Right lobe of liver (tissue), 4 donors: ENCODE data around the gene PRKN.

Experiments used
- POLR2A ChIP-seq: fragments of 450-650 bp; IDR thresholded peaks from one replicate; pipeline ENCODE4 v1.6.1; 2017; ENCODE audit warnings: antibody characterized with exemption, mild to moderate bottlenecking
- TF ChIP-seq, protein P1 (sequence below), 4 donors: fragments of 200-600 bp in 3 of 4; fragments of 450-650 bp in 1 of 4; IDR thresholded peaks; one replicate each; pipeline versions ENCODE4 v1.5.1 to v1.8.0; 2016 to 2022; ENCODE audit warnings: antibody characterized with exemption in 4 of 4, mild to moderate bottlenecking in 2 of 4
- donor health status: DM: no; HTN: no; CAD: no.
- donor health status: DM: no; HTN: no; CAD: no.
- donor health status: DM: no; HTN: yes; CAD: no.

DNA sequence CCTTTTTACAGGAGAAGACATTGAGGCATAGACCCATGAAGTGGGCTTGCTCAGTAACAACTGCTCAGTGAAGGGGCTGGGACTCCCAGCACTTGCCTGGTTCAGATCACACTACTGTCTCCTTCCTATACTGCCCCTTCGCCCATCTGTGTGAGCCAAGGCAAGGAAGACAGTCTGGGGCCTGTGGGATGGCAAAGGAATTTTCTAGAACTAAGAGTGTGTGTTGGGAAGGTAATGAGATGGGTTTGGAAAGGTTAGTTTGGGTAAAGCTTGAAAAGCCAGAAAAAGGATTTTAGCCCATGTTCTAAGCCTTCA, 1240.4 kb downstream of the PRKN start:
- TF ChIP-seq, protein P1, sequence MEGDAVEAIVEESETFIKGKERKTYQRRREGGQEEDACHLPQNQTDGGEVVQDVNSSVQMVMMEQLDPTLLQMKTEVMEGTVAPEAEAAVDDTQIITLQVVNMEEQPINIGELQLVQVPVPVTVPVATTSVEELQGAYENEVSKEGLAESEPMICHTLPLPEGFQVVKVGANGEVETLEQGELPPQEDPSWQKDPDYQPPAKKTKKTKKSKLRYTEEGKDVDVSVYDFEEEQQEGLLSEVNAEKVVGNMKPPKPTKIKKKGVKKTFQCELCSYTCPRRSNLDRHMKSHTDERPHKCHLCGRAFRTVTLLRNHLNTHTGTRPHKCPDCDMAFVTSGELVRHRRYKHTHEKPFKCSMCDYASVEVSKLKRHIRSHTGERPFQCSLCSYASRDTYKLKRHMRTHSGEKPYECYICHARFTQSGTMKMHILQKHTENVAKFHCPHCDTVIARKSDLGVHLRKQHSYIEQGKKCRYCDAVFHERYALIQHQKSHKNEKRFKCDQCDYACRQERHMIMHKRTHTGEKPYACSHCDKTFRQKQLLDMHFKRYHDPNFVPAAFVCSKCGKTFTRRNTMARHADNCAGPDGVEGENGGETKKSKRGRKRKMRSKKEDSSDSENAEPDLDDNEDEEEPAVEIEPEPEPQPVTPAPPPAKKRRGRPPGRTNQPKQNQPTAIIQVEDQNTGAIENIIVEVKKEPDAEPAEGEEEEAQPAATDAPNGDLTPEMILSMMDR (IDR thresholded peaks at IDR 0.05) = no peak
- TF ChIP-seq POLR2A = no peak
